HG03045 (cell line): ENCODE results near the gene PSME4.

Source experiments
- ATAC-seq: cut with Tn5 transposase; IDR thresholded peaks from one replicate; pipeline ENCODE4 v1.9.1; 2021; ENCODE audit warnings: mild to moderate bottlenecking, moderate library complexity; ENCODE audit not compliant: unreplicated experiment

PSME4 gene, protein sequence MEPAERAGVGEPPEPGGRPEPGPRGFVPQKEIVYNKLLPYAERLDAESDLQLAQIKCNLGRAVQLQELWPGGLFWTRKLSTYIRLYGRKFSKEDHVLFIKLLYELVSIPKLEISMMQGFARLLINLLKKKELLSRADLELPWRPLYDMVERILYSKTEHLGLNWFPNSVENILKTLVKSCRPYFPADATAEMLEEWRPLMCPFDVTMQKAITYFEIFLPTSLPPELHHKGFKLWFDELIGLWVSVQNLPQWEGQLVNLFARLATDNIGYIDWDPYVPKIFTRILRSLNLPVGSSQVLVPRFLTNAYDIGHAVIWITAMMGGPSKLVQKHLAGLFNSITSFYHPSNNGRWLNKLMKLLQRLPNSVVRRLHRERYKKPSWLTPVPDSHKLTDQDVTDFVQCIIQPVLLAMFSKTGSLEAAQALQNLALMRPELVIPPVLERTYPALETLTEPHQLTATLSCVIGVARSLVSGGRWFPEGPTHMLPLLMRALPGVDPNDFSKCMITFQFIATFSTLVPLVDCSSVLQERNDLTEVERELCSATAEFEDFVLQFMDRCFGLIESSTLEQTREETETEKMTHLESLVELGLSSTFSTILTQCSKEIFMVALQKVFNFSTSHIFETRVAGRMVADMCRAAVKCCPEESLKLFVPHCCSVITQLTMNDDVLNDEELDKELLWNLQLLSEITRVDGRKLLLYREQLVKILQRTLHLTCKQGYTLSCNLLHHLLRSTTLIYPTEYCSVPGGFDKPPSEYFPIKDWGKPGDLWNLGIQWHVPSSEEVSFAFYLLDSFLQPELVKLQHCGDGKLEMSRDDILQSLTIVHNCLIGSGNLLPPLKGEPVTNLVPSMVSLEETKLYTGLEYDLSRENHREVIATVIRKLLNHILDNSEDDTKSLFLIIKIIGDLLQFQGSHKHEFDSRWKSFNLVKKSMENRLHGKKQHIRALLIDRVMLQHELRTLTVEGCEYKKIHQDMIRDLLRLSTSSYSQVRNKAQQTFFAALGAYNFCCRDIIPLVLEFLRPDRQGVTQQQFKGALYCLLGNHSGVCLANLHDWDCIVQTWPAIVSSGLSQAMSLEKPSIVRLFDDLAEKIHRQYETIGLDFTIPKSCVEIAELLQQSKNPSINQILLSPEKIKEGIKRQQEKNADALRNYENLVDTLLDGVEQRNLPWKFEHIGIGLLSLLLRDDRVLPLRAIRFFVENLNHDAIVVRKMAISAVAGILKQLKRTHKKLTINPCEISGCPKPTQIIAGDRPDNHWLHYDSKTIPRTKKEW (N-terminal part only)

GRCh38 chr2:53970724-53971602, at the start of gene PSME4:
Gene PSME4 (minus strand): TSS chr2:53970993. CDS start chr2:53970784, 209 bp downstream.
- peak; percentile 93 for ATAC-seq

GRCh38 chr2:54015798-54016699, 45.3 kb upstream of the PSME4 start:
- no peak for ATAC-seq

- ATAC-seq: no peak
These were observed 43.2 kb upstream of the PSME4 start for GRCh38 chr2:54013996-54014395.

- no peak for ATAC-seq
These were observed 41.8 kb upstream of the PSME4 start for GRCh38 chr2:54012538-54013141.

DNA sequence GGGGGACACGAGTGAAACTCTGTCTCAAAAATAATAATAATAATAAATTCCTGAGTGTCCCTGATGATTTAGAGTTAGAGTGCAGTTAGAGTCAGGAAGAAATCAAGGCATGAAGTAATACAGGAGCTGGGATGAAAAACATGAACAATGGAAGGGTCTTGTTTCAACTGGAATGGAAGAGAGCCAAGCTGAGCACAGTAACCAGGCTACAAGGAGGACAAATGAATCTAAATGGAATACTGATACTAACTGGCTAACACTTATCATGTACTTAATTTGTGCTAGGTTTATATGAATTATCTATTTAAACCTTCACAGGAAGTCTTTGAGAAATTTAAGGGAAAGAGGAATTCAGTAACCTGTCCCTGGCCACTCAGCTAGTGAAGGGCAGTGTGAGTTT, 38.8 kb upstream of the PSME4 start:
- ATAC-seq: no peak

DNA sequence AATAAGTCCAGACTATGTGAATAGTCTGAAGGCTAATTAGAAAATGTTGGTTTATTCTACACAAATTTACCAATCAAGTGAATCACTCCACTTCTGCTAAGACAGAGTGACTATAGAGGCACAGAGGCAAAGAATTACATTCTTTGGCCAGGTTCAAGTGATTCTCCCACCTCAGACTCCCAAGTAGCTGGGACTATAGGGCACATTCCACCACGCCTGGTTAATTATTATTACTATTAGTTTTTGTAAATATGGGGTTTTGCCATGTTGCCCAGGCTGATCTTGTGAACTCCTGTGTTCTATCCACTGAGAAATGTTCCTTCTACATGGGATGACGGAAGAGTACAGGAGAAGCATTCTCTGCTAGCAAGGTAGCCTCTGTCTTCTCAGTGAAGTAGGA, 37.6 kb upstream of the PSME4 start:
- ATAC-seq: no peak

- ATAC-seq: no peak
These were observed 29.7 kb upstream of the PSME4 start for GRCh38 chr2:54000524-54000923.

DNA sequence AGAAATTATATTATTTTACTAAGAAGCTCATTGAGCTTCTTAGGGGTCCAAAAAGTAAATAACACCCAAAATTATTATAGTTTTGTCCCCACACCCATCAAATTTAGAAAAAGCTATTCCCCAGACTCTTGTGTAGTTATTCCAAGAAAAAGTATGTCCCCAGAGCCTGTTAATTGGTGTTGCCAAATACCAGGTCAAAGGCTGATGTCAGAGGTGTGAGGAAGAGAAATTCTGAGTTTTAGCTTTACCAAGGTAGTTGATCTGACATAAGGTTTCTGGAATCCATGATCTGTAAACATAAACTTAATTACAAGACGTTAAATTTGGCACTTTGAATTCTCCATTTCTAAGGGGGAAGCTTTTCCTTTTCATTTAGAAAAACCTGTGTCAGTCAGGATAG, 29.3 kb upstream of the PSME4 start:
- ATAC-seq: no peak

DNA sequence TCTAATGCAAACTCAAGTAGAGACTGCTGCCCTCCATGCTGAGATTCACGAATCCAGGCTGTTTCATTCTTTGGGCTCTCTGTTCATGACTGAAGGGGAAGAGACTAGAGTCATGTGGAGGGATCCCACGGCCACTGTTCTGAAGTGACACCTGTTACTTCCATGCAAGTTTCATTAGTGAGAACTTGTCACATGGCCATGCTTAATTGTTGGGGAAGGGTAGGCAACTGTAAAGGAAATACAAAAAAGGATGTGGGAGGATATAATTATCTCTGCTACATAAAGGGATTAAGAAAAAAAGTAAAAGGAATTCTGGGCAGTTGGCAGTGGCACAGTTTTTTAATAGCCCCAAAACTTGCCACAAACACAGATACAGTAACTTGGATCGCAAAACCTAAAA, 28.0 kb upstream of the PSME4 start:
- no peak for ATAC-seq

DNA sequence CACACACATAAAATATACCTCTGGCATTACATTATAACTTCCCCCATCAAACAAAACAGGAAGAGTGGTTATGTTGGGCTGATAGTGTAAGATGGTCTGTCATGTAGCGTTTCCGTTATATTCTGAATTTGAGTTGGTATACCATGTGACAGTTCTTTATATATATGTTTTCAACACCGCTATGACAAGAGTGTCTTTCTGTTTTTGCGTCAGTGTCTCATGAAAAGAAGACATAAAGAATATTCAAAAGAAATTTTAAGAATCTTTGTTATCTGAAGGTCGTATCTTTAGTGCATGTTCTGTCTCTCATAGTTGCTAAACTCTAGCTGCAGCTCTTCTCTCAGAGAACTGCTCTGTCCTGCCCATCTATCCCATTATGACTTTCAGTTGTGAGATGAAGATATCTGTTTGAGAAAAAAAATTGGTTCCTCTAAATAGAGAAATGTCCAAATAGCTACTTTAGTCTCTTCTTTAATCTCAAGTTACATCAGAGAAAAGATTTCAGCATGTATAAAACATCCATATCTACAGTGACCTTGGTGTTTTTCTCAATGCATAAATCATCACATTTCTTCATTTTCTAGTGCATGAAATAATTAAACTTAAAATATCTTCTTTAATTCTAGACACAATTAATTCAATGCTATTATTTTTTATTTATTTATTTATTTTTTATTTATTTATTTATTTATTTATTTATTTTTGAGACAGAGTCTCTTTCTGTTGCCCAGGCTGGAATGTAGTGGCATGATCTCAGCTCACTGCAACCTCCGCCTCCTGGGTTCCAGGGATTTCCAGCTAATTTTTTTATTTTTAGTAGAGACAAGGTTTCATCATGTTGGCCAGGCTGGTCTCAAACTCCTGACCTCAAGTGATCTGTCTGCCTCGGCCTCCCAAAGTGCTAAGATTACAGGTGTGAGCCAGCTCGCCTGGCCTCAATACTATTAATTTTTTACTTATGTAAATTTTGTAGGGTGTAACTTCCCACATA, 24.3 kb upstream of the PSME4 start:
- no peak for ATAC-seq

GRCh38 chr2:53991948-53992347, 21.2 kb upstream of the PSME4 start:
- ATAC-seq: no peak

DNA sequence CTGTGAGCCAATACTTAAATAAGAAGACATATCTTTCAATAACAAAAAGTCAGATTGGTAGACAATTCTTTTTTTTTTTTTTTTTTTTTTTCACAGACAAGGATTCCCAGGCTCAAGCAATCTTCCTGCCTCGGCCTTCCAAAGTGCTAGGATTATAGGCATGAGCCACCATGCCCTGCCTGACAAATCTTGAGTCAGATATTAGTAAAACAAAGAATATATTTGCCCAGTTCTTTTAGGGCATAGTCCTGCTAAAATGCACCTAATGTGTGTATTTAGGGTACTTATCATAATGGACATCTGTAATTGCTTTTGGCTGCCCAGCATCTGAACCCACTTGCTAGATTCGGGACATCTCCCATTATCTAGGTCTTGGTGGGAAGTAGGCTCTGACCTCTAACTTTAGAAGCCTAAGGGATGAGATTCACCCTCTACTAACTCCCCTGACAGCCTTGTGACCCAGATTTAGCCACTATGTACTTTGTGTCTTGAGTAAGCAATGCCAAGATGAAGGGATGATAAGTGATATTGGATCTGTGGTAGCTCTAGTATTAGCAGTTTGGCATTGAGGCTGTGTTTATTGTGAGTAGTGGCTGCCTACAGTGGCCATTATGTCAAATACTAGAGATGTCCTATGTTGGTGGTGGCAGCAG, 18.5 kb upstream of the PSME4 start:
- ATAC-seq: no peak

GRCh38 chr2:53987336-53987921, 16.6 kb upstream of the PSME4 start:
- ATAC-seq: peak; percentile 53

GRCh38 chr2:53985646-53986045, 14.9 kb upstream of the PSME4 start:
- no peak for ATAC-seq

GRCh38 chr2:53969968-53970723, 647 bp downstream of the PSME4 start:
- peak; percentile 33 for ATAC-seq
